WERI-Rb-1 (cell line): Measurements from ENCODE around the gene CCDC102A.
"Not testable (repeated sequence)": the region's sequence is repeated elsewhere in the genome, so short reads cannot be mapped to it uniquely, and the experiment has no call there.

Source experiments
- DNase-seq: peaks from one replicate; pipeline ENCODE4 v3.0.0-alpha.2; 2020
- H3K27ac ChIP-seq: fragments of 250-450 bp; sonication (Bioruptor Pico); 2 replicates; pipeline ENCODE4 v1.5.1; 2020; ENCODE audit warnings: mild to moderate bottlenecking, moderate library complexity
- H3K27me3 ChIP-seq: fragments of 250-450 bp; sonication (Bioruptor Pico); 2 replicates; pipeline ENCODE4 v1.5.1; 2021; ENCODE audit warnings: mild to moderate bottlenecking, low read depth, moderate library complexity; ENCODE audit not compliant: insufficient read depth, severe bottlenecking
- H3K36me3 ChIP-seq: fragments of 250-450 bp; sonication (Bioruptor Pico); 2 replicates; pipeline ENCODE4 v1.5.1; 2020; ENCODE audit warnings: mild to moderate bottlenecking, moderate library complexity
- H3K4me3 ChIP-seq: 2 replicates; pipeline ENCODE4 v1.5.1; 2011; ENCODE audit warnings: low read depth, mild to moderate bottlenecking, control low read depth, low read length
- H3K9me3 ChIP-seq: fragments of 250-450 bp; sonication (Bioruptor Pico); 2 replicates; pipeline ENCODE4 v1.5.1; 2021; ENCODE audit warnings: mild to moderate bottlenecking, moderate library complexity; ENCODE audit not compliant: severe bottlenecking
- TF ChIP-seq, protein P1 (sequence below): IDR thresholded peaks from 2 replicates; pipeline ENCODE4 v1.5.1; 2011; ENCODE audit warnings: low read depth, mild to moderate bottlenecking, control low read depth, inconsistent platforms, low read length

Gene CCDC102A

DNA sequence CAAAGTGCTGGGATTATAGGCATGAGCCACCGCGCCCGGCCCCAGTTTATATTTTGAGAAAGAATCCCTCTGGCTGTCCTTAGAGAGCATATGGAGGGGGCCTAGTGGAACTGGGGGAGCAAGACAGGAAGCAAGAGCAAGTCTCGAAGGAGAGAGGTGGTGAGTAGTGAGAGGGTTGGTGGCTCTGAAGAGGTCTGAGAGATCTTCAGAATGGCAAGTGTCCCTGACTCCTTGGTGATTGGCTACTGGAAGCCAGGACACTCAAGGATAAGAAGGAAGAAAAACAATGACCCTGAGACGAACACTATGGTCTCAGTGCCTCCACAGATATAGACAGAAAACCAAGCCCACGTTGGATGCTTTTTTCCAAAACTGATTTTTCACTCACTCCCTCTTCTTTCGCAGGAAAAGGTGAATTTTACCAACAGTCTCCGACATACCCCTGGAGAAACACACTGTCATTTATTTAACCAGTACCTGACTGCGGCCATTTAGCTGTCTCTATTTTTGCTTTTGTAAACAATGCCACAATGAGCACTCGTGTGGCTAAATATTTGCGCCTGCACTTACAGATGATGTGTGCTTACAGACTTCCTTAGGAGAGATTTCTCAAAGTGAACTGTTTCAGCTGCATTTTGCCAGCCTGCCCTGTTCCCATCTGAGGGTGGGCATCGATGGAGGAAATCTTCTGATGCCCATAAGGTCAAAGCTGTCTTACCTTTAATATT, 34.2 kb downstream of the CCDC102A start:
- H3K4me3 ChIP-seq: no peak overlapping the region
- no peak overlapping the region for H3K27ac ChIP-seq
- H3K27me3 ChIP-seq: no peaks in the 10 kb centered on the region
- H3K36me3 ChIP-seq: no peaks in the 10 kb centered on the region
- no peaks in the 10 kb centered on the region for H3K9me3 ChIP-seq
- TF ChIP-seq, protein P1, sequence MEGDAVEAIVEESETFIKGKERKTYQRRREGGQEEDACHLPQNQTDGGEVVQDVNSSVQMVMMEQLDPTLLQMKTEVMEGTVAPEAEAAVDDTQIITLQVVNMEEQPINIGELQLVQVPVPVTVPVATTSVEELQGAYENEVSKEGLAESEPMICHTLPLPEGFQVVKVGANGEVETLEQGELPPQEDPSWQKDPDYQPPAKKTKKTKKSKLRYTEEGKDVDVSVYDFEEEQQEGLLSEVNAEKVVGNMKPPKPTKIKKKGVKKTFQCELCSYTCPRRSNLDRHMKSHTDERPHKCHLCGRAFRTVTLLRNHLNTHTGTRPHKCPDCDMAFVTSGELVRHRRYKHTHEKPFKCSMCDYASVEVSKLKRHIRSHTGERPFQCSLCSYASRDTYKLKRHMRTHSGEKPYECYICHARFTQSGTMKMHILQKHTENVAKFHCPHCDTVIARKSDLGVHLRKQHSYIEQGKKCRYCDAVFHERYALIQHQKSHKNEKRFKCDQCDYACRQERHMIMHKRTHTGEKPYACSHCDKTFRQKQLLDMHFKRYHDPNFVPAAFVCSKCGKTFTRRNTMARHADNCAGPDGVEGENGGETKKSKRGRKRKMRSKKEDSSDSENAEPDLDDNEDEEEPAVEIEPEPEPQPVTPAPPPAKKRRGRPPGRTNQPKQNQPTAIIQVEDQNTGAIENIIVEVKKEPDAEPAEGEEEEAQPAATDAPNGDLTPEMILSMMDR: no peak
- no peak for DNase-seq

DNA sequence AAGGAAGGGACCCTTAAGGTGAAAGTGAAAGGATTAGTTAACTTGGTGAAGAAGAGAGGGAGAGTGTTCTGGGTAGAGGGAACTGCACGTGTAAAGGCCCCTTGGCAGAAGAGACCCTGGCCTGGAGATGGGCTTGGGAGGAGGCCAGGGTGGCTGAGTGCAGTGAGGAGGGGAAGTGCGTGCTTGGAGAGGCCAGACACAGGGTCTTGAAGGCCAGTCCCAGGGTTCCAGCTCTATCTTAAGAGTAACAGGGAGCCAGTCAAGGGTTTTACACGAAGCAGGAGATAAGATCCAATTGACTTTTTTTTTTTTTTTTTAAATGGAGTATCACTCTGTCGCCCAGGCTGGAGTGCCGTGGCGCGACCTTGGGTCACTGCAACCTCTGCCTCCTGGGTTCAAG, 34.9 kb downstream of the CCDC102A start:
- Histone ChIP-seq H3K4me3 (no peak overlapping the region), H3K27ac (no peak overlapping the region), H3K27me3 (no peaks in the 10 kb centered on the region), H3K9me3 (no peaks in the 10 kb centered on the region), H3K36me3 (no peaks in the 10 kb centered on the region)
- TF ChIP-seq, protein P1: no peak
- no peak for DNase-seq

DNA sequence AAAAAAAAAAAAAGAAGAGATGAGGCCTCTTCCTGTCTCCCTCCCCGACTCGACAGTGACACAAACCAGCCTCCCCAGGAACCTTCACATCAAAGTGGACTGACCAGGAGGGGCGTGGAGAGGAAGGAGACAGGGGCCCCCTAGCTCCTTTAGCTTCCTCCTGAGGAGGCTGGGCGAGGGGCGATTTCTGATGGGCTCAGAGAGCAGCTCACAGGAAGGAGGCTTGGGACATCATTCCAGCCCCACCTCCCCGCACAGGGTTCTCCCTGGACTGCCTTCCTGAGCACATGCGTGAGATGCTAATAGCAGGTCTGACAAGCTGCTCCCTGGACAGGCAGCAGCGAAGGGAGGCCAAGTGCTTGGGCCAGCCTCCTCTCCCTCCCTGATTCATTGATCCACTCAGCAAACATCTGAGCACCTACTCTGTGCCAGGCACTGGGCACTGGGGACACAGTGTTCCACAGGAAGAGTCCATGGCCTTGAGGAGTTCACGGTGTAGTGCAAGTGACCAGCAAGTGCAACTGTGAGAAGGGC, 35.7 kb downstream of the CCDC102A start:
- no peaks in the 10 kb centered on the region for H3K36me3 ChIP-seq
- DNase-seq: no peak
- H3K9me3 ChIP-seq: no peaks in the 10 kb centered on the region
- H3K27ac ChIP-seq: no peak overlapping the region
- TF ChIP-seq, protein P1: no peak
- H3K4me3 ChIP-seq: no peak overlapping the region
- H3K27me3 ChIP-seq: no peaks in the 10 kb centered on the region

DNA sequence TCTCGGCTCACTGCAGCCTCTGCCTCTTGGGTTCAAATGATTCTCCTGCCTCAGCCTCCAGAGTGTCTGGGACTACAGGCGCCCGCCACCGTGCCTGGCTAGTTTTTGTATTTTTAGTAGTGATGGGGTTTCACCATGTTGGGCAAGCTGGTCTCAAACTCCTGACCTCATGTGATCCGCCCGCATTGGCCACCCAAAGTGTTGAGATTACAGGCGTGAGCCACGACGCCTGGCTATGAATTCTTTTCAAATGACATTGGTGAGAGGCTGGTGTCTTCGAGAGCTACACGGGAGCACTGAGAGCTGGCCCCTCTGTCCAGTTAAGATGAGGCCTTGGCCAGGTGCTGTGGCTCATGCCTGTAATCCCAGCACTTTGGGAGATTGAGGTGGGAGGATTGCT, 36.4 kb downstream of the CCDC102A start:
- H3K9me3 ChIP-seq, DNase-seq, H3K4me3 ChIP-seq, H3K27me3 ChIP-seq, H3K36me3 ChIP-seq, H3K27ac ChIP-seq: not testable (repeated sequence)

DNA sequence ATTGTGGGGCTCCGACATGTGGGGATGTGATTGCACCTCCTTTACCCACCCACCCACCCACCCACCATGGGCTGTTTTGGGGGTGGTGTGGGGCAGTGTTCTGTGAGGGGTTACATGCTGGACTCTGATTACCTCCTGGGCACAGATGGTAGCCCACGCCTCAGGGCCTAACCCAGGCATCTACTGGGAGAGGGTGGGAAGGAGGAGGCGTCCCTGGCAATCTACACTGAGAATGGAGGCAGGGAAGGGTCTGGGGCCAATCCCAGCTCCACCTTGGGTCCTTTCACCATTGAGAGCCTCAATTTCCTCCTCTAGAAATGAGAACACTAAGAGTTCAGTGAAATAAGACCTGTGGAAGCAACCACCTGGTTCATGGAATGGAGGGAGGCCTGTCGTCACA, 38.3 kb downstream of the CCDC102A start:
- Histone ChIP-seq H3K9me3 (no peaks in the 10 kb centered on the region), H3K27ac (no peak overlapping the region), H3K4me3 (no peak overlapping the region), H3K36me3 (no peaks in the 10 kb centered on the region), H3K27me3 (no peaks in the 10 kb centered on the region)
- DNase-seq: no peak
- TF ChIP-seq, protein P1: no peak

DNA sequence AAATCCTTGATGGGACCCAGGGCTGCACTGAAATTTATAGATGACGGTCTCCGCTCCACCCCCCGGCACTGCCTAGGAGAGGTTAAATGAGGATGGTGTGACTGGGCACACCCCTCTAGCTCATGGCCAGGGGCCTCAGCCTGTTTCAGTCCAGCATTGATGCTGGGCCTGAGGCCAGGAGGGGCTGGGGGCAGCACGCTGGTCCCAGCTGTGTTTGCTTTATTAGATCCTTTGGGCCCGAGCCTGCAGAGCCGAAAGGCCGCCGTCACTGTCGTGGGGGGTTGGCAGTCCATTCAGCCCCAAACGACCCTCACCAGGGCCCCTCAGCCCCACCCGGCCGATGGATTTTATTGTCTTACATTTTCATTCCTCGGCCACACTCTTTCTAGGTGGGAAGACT, 39.2 kb downstream of the CCDC102A start:
- no peak for DNase-seq
- H3K9me3 ChIP-seq: no peaks in the 10 kb centered on the region
- TF ChIP-seq, protein P1: no peak
- no peak overlapping the region for H3K4me3 ChIP-seq
- no peaks in the 10 kb centered on the region for H3K36me3 ChIP-seq
- H3K27me3 ChIP-seq: no peaks in the 10 kb centered on the region
- no peak overlapping the region for H3K27ac ChIP-seq
